Stimulated activated CD4-positive, alpha-beta T cell treated with anti-CD3 and anti-CD28 coated beads, TNF-alpha, amount 100 ng/mL, for 24 hours (primary cell): Measurements from ENCODE around the gene BMAL1.

Experiments used
- DNase-seq, 3 experiments: peaks; one replicate each; pipeline ENCODE4 v3.0.0-alpha.2; 2020; ENCODE audit warnings: low read depth in 3 of 3

The BMAL1 gene

GRCh38 chr11:13291361-13291760, 13.8 kb downstream of the BMAL1 start:
- no peak for DNase-seq

- no peak for DNase-seq
Measured at GRCh38 chr11:13291800-13292199, 14.2 kb downstream of the BMAL1 start.

- DNase-seq = no peak
Measured at GRCh38 chr11:13292970-13293369, 15.4 kb downstream of the BMAL1 start.

GRCh38 chr11:13294178-13294577, 16.6 kb downstream of the BMAL1 start:
- no peak for DNase-seq

GRCh38 chr11:13294771-13295579, 17.4 kb downstream of the BMAL1 start:
- DNase-seq = no peak

GRCh38 chr11:13297308-13297916, 19.8 kb downstream of the BMAL1 start:
- no peak for DNase-seq

GRCh38 chr11:13297917-13298356, 20.3 kb downstream of the BMAL1 start:
- DNase-seq = no peak

- no peak for DNase-seq
Measured at GRCh38 chr11:13298765-13299164, 21.2 kb downstream of the BMAL1 start.

GRCh38 chr11:13301522-13301921, 23.9 kb downstream of the BMAL1 start:
- no peak for DNase-seq

- no peak for DNase-seq
Measured at GRCh38 chr11:13302420-13302958, 24.9 kb downstream of the BMAL1 start.

- no peak for DNase-seq
Measured at GRCh38 chr11:13303668-13304649, 26.4 kb downstream of the BMAL1 start.

GRCh38 chr11:13304655-13305335, 27.2 kb downstream of the BMAL1 start:
- no peak for DNase-seq

- DNase-seq = no peak
Measured at GRCh38 chr11:13308704-13309103, 31.1 kb downstream of the BMAL1 start.

- no peak for DNase-seq
Measured at GRCh38 chr11:13309156-13309555, 31.6 kb downstream of the BMAL1 start.

GRCh38 chr11:13310443-13310842, 32.9 kb downstream of the BMAL1 start:
- no peak for DNase-seq

- no peak for DNase-seq
Measured at GRCh38 chr11:13311570-13311969, 34.0 kb downstream of the BMAL1 start.

GRCh38 chr11:13313005-13313819, 35.6 kb downstream of the BMAL1 start:
- no peak for DNase-seq

- no peak for DNase-seq
Measured at GRCh38 chr11:13314676-13315394, 37.2 kb downstream of the BMAL1 start.

GRCh38 chr11:13315517-13316432, 38.2 kb downstream of the BMAL1 start:
- no peak for DNase-seq
